GM12878 (cell line): ENCODE measurements around the gene KIRREL3. TPM values are rescaled to one million over a fixed set of nuclear protein-coding genes. Genes with fewer than 3 reads are reported as not detected.

Source experiments
- CBFB ChIP-seq: IDR thresholded peaks from 2 replicates; pipeline ENCODE4 v1.6.1; 2016; ENCODE audit warnings: antibody characterized with exemption, low read depth
- DPF2 ChIP-seq: fragments of 450-650 bp; IDR thresholded peaks from 2 replicates; pipeline ENCODE4 v1.6.1; 2017; ENCODE audit warnings: mild to moderate bottlenecking
- LARP7 ChIP-seq: fragments of 450-650 bp; IDR thresholded peaks from 2 replicates; pipeline ENCODE4 v1.6.1; 2017; ENCODE audit warnings: mild to moderate bottlenecking
- MYB ChIP-seq: fragments of 150-350 bp; IDR thresholded peaks from 2 replicates; pipeline ENCODE4 v1.6.1; 2014; ENCODE audit warnings: mild to moderate bottlenecking, low read depth, low read length, borderline replicate concordance
- PAX5 ChIP-seq: IDR thresholded peaks from 2 replicates; pipeline ENCODE4 v1.6.1; 2011; ENCODE audit warnings: low read depth, low read length, borderline replicate concordance
- PKNOX1 ChIP-seq: fragments of 450-650 bp; IDR thresholded peaks from 2 replicates; pipeline ENCODE4 v1.6.1; 2016; ENCODE audit warnings: mild to moderate bottlenecking
- ZNF687 ChIP-seq: fragments of 450-650 bp; IDR thresholded peaks from 2 replicates; pipeline ENCODE4 v1.6.1; 2017; ENCODE audit warnings: mild to moderate bottlenecking, moderate library complexity
- polyA plus RNA-seq, 11 experiments: library from polyadenylated mRNA; depleted of rRNA in 4 of 11; unstranded in 6 of 11; stranded (reverse) in 5 of 11; fragments of >200 nt; fragmentation: Nextera tagmentation in 4 of 11; fragmentation: Illumina TruSeq in 1 of 11; extraction: Ambion mirVana in 4 of 11; extraction: Trizol in 1 of 11; gene quantifications; 1 replicate in 1 of 11; 2 replicates in 10 of 11; pipeline versions ENCODE4 v1.2.1 to v1.2.3, GENCODE V29; 2011 to 2016; ENCODE audit warnings: inconsistent platforms in 2 of 11, missing spikeins in 2 of 11, low read depth in 1 of 11
- total RNA-seq, 4 experiments: library from RNA; depleted of rRNA in 3 of 4; stranded (reverse); fragments of >200 nt in 3 of 4; fragmentation: Illumina TruSeq in 1 of 4; extraction: Trizol in 1 of 4; gene quantifications; 2 replicates each; pipeline versions ENCODE4 v1.2.1 to v1.2.3, GENCODE V29; 2013 to 2021

KIRREL3 gene
- total and polyA plus RNA-seq, 10 of the 15 experiments (the other 5 are each of a cell fraction or from before 2014, with no cell fraction given) = under 0.01 TPM; not detected in 9

- TF ChIP-seq MYB (no peak), DPF2 (no peak), PKNOX1 (no peak), LARP7 (no peak), PAX5 (no peak), ZNF687 (no peak), CBFB (no peak)
Observed at GRCh38 chr11:126495281-126496220, 505.0 kb downstream of the KIRREL3 start (continued).
